NCI-H2196 (cell line): ENCODE results near the gene LDLRAD3.
A peak's percentile ranks its signal among the peaks of the same experiment; 100 is the strongest.

Experiments
- DNase-seq: peaks from one replicate; lab custom pipeline; 2025; ENCODE audit not compliant: unreplicated experiment; lab: John Stamatoyannopoulos, UW

Gene LDLRAD3

DNA sequence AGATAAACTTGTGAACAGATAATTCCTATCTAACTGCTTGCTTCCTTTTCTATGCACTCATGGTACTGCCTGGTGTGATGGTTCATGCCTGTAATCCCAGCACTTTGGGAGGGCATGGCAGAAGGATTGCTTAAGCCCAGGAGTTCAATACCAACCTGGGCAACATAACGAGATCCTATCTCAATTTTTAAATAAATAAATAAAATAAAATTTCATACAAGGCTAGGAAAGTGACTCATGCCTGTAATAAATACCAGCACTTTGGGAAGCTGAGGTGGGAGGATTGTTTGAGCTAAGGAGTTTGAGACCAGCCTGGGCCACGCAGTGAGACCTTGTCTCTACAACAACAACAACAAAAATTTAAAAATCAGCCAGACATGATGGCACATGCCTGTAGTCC lies 178.8 kb downstream of the LDLRAD3 start:
- no peak for DNase-seq

- DNase-seq = peak; percentile 86
Observed at GRCh38 chr11:36123336-36124101, 179.7 kb downstream of the LDLRAD3 start.

DNA sequence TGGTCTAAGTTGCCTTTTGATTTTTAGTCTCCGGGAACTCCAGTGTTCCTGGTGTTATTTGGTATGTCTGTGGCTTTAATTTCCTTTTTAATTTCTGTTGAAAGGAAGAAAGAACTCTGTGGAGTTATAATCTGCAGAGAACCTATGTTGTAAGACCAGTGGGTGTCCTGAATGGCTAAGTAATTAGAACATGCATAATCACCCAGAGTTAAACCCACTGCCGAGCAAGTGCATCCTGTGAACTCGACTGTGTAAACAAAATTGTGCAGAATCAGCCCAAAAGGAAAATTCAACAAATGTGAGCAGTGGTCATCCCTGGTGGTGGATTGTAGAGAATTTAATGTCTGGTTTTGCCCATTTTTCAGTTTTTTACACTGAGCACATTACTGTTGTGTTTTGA lies 182.8 kb downstream of the LDLRAD3 start:
- no peak for DNase-seq

- DNase-seq = no peak
Observed at GRCh38 chr11:36127550-36127949, 183.7 kb downstream of the LDLRAD3 start.

DNA sequence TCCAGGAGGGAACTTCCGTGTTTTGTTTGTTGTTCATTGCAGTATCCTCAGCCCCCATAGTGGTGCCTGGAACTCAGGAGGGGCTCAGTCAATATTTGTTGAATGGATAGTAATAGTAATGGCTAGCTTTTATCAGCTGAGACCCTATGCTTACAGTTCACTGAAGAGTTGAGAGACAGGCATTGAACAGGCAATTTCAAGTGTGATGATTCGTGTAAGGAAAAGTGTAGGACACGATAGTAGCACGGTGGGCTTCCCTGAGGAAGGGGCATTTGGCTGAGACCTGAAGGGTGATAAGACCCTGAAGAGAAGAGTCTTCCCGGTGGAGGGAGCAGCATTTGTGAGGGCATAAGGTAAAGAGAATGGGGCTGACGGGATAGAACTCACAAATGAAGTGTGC lies 186.1 kb downstream of the LDLRAD3 start:
- no peak for DNase-seq

DNA sequence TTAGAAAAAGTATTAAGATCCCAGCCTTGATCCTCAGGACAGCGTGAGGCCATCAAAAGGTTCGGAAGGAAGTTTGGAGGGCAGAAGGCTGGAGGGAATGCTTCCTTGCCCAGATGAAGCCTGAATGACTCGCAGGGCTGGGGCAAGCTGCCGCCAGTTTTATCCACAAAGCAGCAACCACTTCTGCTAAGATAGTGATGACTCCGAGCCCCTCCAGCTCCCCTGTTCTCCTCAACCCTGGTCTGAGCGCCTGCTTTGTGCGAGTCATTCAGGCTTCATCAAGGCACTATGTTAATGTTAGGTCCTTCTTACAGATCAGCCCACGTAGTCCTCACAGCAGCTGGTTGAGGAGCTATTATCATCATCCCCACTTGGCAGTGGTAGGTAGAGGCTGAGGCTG lies 186.5 kb downstream of the LDLRAD3 start:
- DNase-seq = no peak

GRCh38 chr11:36131721-36132397 lies 188.0 kb downstream of the LDLRAD3 start:
- DNase-seq = no peak

- DNase-seq = no peak
Observed at GRCh38 chr11:36132940-36133339, 189.1 kb downstream of the LDLRAD3 start.

- DNase-seq = no peak
Observed at GRCh38 chr11:36135076-36135475, 191.2 kb downstream of the LDLRAD3 start.

DNA sequence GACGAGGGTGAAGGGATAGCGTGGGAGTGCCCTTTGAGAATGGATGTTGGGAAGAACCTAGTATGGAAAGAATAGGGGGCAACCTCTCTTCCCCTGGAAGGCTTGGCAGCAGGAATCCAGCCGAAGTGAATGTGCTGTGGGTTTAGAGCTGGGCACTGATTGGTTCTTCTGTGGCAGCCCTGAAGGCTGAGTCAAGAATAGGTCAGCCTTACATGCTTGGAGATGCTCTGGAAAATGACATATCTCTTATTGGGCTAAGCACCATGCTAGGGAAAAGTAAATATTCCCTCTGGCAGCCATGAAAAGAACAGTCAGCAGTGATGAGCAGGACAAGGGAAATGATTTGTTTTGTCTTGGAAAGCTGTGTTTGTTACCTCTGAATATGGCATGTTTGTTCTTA lies 195.9 kb downstream of the LDLRAD3 start:
- DNase-seq = no peak

DNA sequence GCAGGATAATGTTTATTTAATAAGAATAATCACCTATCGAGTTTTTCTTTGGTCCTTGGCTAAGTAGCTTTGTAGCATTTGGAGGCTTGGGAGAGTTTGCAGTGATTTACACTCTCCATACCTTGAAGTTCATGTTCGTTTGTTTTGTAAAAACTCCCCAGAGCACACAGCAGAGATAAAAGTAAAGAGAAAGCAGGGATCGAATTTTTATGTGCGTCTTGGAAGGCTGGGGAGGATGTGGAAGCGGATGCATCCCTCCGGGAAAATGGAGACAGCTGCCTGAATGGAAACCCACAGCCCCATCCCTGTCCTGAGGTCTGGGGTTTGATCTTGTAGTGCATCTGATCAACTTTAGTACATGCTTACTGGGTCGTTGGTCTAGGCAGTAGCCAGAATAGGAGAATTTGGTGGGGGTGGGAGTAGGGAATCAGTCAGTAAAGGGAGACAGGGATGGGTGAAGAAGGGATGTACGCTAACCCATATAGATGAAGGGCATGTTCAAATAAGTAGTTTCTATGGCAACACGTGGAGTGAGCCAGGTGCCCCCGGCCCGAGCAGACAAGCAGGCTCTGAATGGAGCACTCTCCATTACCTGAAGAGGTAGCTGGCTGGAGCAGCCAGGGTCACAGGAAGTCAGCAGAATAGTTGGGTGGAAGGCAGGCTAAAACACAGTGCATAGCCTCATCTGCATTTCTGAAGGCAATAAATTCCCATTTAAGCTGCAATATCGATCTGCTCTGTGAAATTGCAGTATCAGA lies 197.5 kb downstream of the LDLRAD3 start:
- no peak for DNase-seq

- DNase-seq = no peak
Observed at GRCh38 chr11:36141956-36142355, 198.1 kb downstream of the LDLRAD3 start.

DNA sequence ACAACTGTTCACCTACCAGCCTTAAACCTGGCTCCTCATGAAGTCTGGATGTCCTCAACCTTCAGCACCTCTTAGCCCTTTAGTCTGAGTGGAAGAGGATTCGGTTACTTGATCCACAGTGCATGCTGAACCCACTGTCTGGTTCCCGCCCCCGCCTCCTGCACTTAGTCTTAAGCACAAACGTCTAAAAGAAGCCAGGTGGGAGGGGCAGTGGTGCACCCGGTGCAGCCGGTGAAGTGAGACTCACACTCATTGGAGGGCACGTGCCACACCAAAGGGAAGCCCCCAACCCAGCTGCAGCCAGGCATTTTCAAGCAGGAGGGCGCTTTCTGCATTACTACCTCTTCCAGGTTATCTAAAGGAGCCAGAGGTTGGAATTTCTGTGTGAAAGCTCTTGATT lies 198.6 kb downstream of the LDLRAD3 start:
- DNase-seq = no peak

- no peak for DNase-seq
Observed at GRCh38 chr11:36142879-36143278, 199.0 kb downstream of the LDLRAD3 start.

DNA sequence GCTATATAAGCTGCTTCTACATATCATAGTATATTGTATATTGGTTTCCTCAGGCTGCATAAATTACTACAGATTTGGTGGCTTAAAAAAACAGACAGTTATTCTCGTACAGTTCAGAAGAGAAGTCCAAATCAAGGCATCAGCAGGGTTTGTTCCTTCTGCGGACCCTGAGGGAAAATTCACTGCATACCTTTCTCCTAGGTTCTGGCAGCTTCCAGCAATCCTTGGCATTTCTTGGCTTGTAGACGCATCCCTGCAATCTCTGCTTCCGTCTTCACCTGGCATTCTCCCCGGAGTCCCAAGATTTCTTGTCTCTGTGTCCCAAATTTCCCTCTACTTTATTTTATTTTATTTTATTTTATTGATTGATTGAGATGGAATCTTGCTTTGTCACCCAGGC lies 202.6 kb downstream of the LDLRAD3 start:
- DNase-seq = no peak

DNA sequence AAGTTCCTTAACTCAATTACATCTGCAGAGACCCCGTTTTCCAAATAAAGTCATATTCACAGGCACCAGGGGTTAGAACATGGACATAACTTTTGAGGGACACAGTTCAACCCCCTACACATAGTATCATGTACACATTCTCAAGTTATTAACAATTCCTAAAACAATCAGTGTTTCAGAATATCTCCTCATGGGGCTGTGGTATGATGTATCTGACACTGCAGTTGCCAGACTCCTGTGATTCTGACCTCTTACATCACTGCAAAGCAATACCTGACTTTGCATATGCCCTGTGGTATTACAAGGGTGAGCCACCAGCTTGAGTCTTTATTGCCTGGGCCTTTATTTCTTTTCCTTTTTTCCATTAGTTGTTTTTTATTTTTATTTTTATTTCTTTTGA lies 203.6 kb downstream of the LDLRAD3 start:
- DNase-seq = no peak

- DNase-seq = no peak
Observed at GRCh38 chr11:36148701-36149100, 204.8 kb downstream of the LDLRAD3 start.

DNA sequence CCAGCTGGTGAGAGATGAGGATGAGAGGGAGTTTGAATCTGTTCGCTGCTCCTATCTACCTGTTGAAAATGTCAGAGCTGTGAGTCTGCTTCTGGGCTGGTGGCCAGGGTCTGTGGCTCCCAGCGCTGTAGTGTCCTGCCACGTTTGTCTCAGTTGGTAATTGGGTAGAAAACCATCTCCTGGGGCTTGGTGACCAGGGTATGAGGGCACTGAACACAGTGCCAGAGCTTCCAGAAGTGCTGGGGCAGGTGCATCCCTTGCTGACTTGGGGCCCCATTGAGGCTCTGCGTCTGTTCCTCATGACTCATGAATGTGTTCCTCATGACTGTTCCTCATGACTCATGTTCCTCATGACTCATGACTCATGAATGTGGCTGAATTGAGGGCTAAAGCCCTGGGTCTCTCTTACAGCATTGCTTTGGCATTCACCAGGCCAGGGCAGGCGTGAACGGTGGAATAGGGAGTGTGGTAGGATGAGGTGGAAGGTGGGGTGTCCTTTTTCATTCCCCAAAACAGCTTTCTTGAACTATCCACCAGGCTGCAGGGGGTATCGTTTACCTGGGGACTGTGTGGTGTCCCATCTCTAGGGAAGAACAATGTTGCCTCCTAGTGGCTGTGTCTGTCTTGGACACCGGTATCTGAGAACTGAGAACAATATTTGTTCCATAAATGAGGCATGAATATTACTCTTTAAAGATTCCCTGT lies 205.8 kb downstream of the LDLRAD3 start:
- peak; percentile 83 for DNase-seq

DNA sequence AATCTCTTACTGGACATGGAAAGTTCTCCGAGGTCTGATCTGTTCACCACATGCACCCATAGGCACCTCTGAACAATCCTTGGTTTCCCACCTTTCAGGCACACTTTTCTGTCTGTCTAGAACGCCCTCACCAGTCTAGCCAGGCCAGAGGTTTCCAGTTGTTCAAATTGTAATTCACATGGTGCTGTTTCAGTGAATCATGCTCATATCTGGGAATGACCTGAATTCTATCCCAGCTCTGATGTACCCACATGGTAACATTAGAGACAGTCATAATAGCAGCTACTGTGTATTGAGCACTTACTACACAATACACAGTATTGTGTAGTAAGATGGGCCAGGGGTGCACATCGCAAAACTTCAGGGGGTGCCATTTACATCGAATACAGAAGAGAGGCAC lies 207.1 kb downstream of the LDLRAD3 start:
- DNase-seq = no peak

GRCh38 chr11:36151933-36152580 lies 208.2 kb downstream of the LDLRAD3 start:
- DNase-seq = no peak

GRCh38 chr11:36153551-36153950 lies 209.7 kb downstream of the LDLRAD3 start:
- no peak for DNase-seq
